ENCODE data around the gene EYS. TPM values are rescaled to one million over a fixed set of nuclear protein-coding genes. Genes with fewer than 3 reads are reported as not detected.

EYS gene
- total RNA-seq, 1 donor from 2014 or later = not detected

DNA sequence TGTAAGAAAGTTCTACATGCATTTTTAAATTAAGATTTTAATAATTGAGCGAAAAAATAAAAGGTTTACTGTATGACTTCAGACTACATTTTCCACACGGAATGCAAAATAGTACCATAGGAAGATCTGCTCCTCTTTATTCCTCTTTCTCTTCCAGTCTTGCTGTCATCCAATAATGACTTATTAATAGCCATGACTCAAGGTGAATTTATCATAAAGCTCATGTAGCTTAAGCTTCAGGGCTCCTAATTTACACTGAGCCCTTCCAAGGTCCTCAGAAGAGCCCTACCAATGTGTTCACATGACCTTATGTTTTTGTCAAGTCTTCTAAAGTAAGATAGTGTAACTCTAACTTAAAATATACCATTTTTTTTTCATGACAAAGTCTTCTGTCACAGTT lies 1561.4 kb downstream of the EYS start:
- intact Hi-C loops (cut with micrococcal nuclease) = no loop called here
- Mint-ChIP-seq H3K36me3 (ENCODE audit: low read depth) (no peaks in the 10 kb centered on the region), H3K9me3 (no peaks in the 10 kb centered on the region), H3K4me3 (no peak overlapping the region), H3K27me3 (no peaks in the 10 kb centered on the region), H3K4me1 (no peaks in the 10 kb centered on the region), H3K27ac (no peak overlapping the region)
- no peak for DNase-seq

DNA sequence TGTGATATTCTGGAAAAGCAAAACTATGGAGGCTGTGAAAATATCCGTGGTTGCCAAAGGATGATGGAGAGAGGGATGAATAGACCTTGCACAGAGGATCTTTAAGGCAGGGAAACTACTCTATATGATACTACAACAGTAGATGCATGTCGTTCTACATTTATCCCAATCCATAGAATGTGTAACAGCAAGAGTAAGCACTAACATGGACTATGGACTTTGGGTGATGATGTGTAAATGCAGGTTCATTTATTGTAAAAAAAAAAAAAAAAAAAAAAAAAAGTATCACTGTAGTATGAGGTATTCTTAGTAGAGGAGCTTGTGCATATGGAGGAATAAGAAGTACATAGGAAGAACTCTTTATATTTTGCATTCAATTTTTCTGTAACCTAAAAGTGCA lies 1563.9 kb downstream of the EYS start:
- Mint-ChIP-seq H3K27ac (no peak overlapping the region), H3K36me3 (ENCODE audit: low read depth) (no peaks in the 10 kb centered on the region), H3K4me3 (no peak overlapping the region), H3K9me3 (no peaks in the 10 kb centered on the region), H3K4me1 (no peaks in the 10 kb centered on the region), H3K27me3 (no peaks in the 10 kb centered on the region)
- DNase-seq = no peak
- intact Hi-C loops (cut with micrococcal nuclease) = no loop called here

DNA sequence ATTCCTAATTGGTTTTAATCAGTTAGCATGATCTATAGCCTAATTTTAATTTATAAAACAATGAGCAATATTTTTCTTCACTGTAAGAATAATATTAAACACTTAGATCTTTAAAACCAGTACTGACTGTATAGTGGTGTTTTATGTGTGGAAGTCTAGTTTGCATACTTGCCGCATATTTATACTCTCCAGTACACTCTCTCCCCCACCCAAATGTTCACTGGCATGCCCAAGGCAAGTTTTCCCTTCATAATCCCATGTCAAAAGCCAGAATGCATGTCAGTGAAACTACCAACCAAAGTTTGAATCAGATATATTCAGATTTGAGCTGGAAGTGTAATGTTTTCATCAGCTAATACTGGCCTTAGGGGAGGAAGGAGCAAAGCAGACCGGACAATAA lies 1565.3 kb downstream of the EYS start:
- Mint-ChIP-seq H3K27me3 (no peaks in the 10 kb centered on the region), H3K27ac (no peak overlapping the region), H3K36me3 (ENCODE audit: low read depth) (no peaks in the 10 kb centered on the region), H3K4me3 (no peak overlapping the region), H3K4me1 (no peaks in the 10 kb centered on the region), H3K9me3 (no peaks in the 10 kb centered on the region)
- DNase-seq = no peak
- intact Hi-C loops (cut with micrococcal nuclease) = no loop called here

DNA sequence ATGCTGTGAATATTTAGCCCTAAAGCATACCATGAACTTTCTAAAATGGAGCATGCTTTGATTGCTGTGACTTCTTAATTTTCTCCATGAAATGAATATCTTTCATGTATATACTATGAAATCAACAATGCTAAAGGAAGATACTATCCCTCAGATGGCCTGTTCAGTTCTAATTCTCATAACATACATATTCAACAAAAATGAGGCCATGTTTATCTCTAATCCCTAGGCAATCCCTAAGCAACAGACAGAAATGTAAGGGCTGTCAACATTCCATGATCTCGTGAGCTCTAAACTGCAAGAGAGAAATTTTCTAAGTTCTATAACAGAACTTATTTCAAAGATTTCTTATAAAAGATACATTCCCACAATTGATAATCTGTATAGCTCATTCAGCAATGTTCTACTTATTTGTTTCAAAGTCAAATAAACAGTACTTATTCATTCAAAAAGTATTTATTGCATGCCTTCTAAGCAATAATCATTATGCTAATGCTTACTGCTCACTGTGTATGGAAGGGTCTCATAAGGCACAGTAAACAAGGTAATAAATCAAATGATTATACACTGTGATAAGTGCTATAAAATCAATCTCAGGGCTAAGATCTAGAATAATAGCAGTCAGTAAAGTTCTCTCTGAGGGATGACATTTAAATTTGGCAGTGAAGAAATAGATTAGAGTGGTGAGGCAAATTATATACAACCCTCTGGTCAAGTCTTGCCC lies 1578.6 kb downstream of the EYS start:
- no peaks in the 10 kb centered on the region for H3K27me3 Mint-ChIP-seq
- peaks cover 6% of the 10 kb centered on the region for H3K9me3 Mint-ChIP-seq
- intact Hi-C loops (cut with micrococcal nuclease) = no loop called here
- DNase-seq = no peak
- no peaks in the 10 kb centered on the region for H3K36me3 Mint-ChIP-seq (ENCODE audit: low read depth)
- H3K4me3 Mint-ChIP-seq = no peak overlapping the region
- no peak overlapping the region for H3K27ac Mint-ChIP-seq
- H3K4me1 Mint-ChIP-seq = no peaks in the 10 kb centered on the region

DNA sequence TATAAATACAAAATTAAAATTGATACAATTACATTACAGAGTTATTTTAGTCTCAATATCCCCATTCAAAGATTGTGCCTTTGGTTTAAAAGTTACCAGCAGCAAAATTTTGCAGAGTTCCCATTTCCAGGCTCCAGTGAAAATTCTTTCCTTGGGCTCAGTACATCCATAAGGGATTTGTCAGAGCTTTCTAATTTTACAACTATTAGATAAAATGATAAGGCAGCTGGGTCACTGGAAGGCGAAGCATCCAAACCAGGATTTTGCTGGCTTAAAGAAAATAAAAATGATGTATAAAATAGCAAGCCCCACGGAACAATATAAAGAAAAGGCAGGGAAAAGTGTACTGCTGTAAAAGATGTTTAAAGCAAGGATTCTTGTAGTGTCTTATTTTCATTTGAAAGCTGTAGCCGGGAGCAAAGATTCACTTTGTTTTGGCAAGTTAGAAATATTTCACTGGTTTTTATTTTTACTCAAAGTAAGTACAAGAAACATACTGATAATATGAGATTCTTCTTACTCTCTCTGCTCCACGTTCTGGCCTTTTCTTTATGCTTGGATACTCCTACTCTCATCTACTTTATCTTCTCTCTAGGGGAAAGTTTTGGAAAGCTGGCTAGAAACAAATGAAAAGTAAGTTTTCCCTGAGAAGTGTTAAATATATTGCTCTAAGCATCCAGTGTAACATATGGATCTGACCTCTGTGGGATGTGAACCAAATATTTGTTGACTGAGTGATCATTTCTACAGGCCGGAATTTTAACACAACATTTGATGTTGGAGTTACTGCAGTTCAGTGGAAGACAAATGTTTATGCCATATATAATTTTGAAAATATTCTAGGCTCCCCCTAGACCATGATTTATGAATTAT lies 1583.0 kb downstream of the EYS start:
- H3K36me3 Mint-ChIP-seq (ENCODE audit: low read depth) = no peaks in the 10 kb centered on the region
- H3K27ac Mint-ChIP-seq = no peak overlapping the region
- no peak for DNase-seq
- no peaks in the 10 kb centered on the region for H3K27me3 Mint-ChIP-seq
- H3K4me1 Mint-ChIP-seq = no peaks in the 10 kb centered on the region
- intact Hi-C loops (cut with micrococcal nuclease) = no loop called here
- peaks cover 6% of the 10 kb centered on the region for H3K9me3 Mint-ChIP-seq
- no peak overlapping the region for H3K4me3 Mint-ChIP-seq

DNA sequence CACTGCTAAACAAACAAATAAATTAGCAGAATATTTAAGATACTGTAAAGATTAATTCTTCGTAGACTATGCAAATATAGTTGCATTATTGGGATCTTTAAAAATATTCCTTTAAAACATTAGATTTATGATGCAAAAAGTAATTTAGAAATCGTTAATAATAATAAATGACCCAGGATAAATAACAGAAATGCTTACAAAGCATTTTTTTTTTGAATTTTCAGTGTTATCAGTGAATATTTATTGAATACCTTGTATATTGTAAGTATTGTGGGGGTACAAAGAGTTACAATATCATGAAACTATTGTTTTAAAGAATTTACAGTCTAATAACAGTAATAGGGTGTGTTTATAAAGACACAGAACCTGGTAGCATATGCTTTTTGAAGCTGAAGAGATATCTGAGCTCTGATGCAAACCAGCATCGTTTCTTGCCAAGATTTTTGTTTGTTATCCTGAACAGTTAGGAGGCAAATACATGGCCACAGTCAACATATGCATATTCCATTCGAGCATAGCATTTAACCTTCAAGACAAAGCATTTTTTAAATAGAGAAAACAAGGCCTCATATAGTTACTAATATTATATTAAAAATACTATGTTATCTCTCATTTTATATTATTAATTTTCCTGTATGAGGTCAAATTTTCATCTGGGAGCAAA lies 1584.2 kb downstream of the EYS start:
- Mint-ChIP-seq H3K4me1 (no peaks in the 10 kb centered on the region), H3K9me3 (peaks cover 6% of the 10 kb centered on the region), H3K4me3 (no peak overlapping the region), H3K36me3 (ENCODE audit: low read depth) (no peaks in the 10 kb centered on the region), H3K27me3 (no peaks in the 10 kb centered on the region), H3K27ac (no peak overlapping the region)
- intact Hi-C loops (cut with micrococcal nuclease) = no loop called here
- no peak for DNase-seq

DNA sequence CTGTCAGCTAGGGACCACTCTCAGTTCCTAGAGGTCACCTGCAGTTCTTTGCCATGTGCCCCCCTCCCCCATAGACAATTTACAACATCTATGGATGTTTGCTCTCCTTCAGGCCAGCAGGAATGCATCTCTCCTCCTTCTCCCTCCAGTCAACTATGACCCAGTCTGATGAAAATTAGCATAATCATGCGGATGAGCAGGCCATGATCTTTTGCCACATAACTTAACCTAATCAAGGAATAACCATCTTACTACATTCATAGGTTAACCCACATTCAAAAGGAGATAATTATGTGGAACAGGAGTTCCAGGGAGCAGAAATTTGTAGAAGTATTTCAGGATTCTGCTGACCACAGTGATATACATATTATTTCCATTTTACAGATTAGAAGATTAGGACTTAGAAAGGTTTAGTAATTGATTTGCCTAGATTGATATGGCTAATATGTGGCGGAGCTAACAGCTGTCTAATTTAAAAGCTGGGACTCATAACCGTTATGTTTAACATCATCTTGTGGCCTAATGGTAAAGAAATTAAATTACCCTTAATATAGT lies 1585.9 kb downstream of the EYS start:
- Mint-ChIP-seq H3K36me3 (ENCODE audit: low read depth) (no peaks in the 10 kb centered on the region), H3K27me3 (no peaks in the 10 kb centered on the region), H3K27ac (no peak overlapping the region), H3K4me3 (no peak overlapping the region), H3K4me1 (no peaks in the 10 kb centered on the region), H3K9me3 (peaks cover 6% of the 10 kb centered on the region)
- DNase-seq = no peak
- intact Hi-C loops (cut with micrococcal nuclease) = no loop called here

DNA sequence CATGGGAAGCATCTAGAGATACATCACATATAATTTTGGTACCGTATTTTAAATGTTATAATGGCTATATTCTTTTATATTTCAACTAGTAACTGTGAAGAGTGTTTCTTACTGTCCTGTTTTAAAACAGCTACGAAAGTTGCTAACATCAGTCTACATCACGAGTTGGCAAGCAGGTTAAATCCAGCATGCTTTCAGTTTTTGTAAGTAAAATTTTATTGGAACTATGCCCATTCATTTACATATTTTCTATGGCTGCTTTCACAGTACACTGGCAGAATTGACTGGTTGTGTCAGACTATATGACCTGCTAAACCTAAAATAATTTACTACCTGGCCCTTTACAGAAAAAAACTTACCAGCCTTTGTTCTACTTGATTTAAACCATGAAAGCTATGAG lies 1593.3 kb downstream of the EYS start:
- intact Hi-C loops (cut with micrococcal nuclease) = no loop called here
- H3K4me1 Mint-ChIP-seq = no peaks in the 10 kb centered on the region
- DNase-seq = no peak
- no peaks in the 10 kb centered on the region for H3K36me3 Mint-ChIP-seq (ENCODE audit: low read depth)
- no peaks in the 10 kb centered on the region for H3K27me3 Mint-ChIP-seq
- peaks cover 9% of the 10 kb centered on the region for H3K9me3 Mint-ChIP-seq
- no peak overlapping the region for H3K27ac Mint-ChIP-seq
- no peak overlapping the region for H3K4me3 Mint-ChIP-seq

DNA sequence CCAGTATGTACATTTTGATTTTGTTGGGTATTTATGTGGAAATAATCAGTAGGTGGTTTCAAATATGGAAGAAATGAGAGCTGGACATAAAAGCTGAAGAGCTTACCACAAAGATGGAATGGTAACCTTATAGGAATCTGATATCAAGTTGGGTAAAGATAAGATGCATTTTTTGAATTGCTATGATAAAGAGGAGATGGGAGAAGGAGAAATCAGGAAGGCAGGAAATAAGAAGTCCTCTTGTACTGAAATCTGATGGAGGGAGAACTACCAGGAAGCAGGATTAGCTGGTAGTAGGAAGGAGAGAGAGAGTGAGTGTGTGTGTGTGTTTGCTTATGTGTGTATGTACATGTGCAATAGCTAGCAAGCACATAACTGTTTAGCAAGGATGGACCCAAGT lies 1603.0 kb downstream of the EYS start:
- Mint-ChIP-seq H3K4me1 (no peaks in the 10 kb centered on the region), H3K36me3 (ENCODE audit: low read depth) (no peaks in the 10 kb centered on the region), H3K4me3 (no peak overlapping the region), H3K9me3 (no peaks in the 10 kb centered on the region), H3K27ac (no peak overlapping the region), H3K27me3 (no peaks in the 10 kb centered on the region)
- DNase-seq = no peak
- intact Hi-C loops (cut with micrococcal nuclease) = no loop called here

DNA sequence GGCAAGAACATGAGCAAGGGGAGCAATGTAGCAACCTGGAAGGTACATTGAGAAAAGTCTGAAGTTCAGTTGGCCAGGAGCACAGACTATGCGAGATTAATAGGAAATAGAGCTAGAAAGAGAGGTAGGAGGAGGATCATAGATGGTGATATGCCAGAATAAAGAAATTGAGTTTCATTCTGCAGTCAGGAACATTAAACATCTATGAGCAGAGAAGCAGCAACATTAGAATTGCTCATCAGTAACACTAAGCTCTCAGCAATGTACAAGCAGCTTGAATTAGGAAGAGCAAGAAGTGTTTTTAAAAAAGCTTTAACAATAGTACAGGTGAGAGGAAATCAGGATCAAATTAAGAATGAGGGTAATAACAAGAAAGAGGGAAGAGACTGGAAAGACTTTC lies 1603.5 kb downstream of the EYS start:
- Mint-ChIP-seq H3K4me3 (no peak overlapping the region), H3K4me1 (no peaks in the 10 kb centered on the region), H3K27me3 (no peaks in the 10 kb centered on the region), H3K9me3 (no peaks in the 10 kb centered on the region), H3K36me3 (ENCODE audit: low read depth) (no peaks in the 10 kb centered on the region), H3K27ac (no peak overlapping the region)
- no peak for DNase-seq
- intact Hi-C loops (cut with micrococcal nuclease) = no loop called here

DNA sequence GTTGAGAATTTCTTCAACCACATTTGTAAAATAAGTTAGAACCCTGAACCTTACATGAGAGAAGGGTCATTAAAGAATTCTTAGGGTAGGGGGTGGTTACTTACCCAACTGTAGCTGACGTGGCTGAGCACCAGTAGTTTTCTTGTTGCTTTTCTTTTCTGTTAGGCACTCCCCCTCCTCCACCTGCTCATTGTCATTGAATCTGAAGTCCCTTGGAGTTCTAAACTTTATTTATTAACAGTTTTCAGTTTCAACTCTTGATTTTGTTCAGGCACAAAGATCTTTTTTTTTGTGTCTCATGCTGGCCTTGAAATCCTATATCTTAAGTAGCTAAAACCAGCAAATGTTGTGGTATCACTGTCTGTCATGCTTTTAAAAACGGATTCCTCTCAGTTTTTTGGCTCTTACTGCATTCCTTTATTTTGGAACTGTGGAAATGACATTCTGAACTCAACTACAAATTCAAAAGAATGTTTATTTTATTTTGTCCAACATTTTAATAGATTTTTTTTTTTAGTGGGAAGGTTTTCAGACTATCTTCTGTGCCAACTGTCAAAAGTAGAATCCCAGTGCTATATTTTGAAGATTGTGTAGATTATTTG lies 1606.2 kb downstream of the EYS start:
- Mint-ChIP-seq H3K27ac (no peak overlapping the region), H3K36me3 (ENCODE audit: low read depth) (no peaks in the 10 kb centered on the region), H3K27me3 (no peaks in the 10 kb centered on the region), H3K9me3 (peaks cover 7% of the 10 kb centered on the region), H3K4me1 (no peaks in the 10 kb centered on the region), H3K4me3 (no peak overlapping the region)
- intact Hi-C loops (cut with micrococcal nuclease) = no loop called here
- no peak for DNase-seq

DNA sequence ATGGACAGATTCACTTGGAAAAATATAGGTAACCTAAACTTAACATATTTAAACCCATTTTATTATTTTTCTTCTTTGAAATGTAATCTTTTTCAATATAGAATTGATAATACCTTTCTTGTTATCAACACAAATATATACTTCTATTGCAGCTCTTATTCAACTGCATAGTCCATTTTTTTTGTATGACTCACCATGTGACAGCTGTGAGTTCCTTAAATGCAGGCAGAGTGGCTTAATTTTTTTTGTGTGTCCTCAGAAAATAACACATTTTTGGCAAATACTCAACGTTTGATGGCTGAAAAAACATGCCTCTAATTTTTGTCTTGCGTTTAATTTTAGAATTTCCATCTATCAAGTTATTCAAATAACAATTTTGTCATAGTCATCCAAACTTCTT lies 1616.7 kb downstream of the EYS start:
- Mint-ChIP-seq H3K27me3 (no peaks in the 10 kb centered on the region), H3K27ac (no peak overlapping the region), H3K4me1 (no peaks in the 10 kb centered on the region), H3K4me3 (no peak overlapping the region), H3K36me3 (ENCODE audit: low read depth) (no peaks in the 10 kb centered on the region), H3K9me3 (peaks cover 6% of the 10 kb centered on the region)
- intact Hi-C loops (cut with micrococcal nuclease) = no loop called here
- no peak for DNase-seq

DNA sequence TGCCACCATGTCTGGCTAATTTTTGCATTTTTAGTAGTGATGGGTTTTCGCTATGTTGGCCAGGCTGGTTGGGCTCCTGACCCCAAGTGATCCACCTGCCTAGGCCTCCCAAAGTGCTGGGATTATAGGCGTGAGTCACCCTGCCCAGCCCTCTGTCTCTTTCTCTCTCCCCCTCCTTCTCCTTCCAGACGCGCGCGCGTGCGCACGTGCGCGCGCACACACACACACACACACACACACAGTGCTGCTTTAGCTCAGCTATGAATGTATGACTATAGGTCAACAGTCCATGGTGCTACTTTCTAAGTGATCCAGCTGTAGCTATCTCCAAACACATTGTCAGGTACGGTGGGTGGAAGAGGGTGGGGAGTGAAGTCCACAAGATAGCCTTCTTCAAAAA lies 1621.9 kb downstream of the EYS start:
- Mint-ChIP-seq H3K4me1 (no peaks in the 10 kb centered on the region), H3K4me3 (no peak overlapping the region), H3K9me3 (no peaks in the 10 kb centered on the region), H3K27me3 (no peaks in the 10 kb centered on the region), H3K36me3 (ENCODE audit: low read depth) (no peaks in the 10 kb centered on the region), H3K27ac (no peak overlapping the region)
- intact Hi-C loops (cut with micrococcal nuclease) = no loop called here
- no peak for DNase-seq
